ENCODE measurements around the gene CCNT2. TPM values are rescaled to one million over a fixed set of nuclear protein-coding genes. Genes with fewer than 3 reads are reported as not detected.
A peak's percentile ranks its signal among the peaks of the same experiment; 100 is the strongest.

Gene CCNT2
- total RNA-seq, result 10 to 100 TPM; 86.9 to 93.1 (median 87.8) TPM
- 79.5 TPM for total RNA-seq (2013)

GRCh38 chr2:134918526-134919340, at the start of gene CCNT2:
Gene CCNT2 (plus strand): TSS chr2:134918822. CDS start chr2:134918855, 33 bp downstream.
- no peaks in the 10 kb centered on the region for H3K27me3 ChIP-seq (ENCODE audit: control insufficient read depth, insufficient read depth, low read length)
- intact Hi-C loops (cut with micrococcal nuclease), result loop anchor here (1.0 to 2.0 kb wide), 4 partner anchors 134 to 823 kb away; partner anchors contain the start of genes RAB3GAP1 and UBXN4
- H3K4me1 ChIP-seq (ENCODE audit: control insufficient read depth, insufficient read depth, low read length), result peaks cover 22% of the 10 kb centered on the region
- no peak for TF ChIP-seq CTCF (IDR thresholded peaks at IDR 0.05)
- Mint-ChIP-seq H3K4me1 (peaks cover 46 to 56% of the 10 kb centered on the region in 2 donors), H3K27ac (peak within 1 kb of the TSS; percentile 93 to 100), H3K9me3 (peaks cover 0 to 2% of the 10 kb centered on the region in 2 donors), H3K36me3 (peaks cover 9% of the 10 kb centered on the region), H3K27me3 (ENCODE audit: low read depth in 2 of 2) (peaks cover 4 to 9% of the 10 kb centered on the region in 2 donors), H3K4me3 (peak within 1 kb of the TSS; percentile 99)
- under 1% methylated on average over 83 of the region's 83 CpGs for WGBS (ENCODE audit: insufficient coverage)
- DNase-seq (peak; percentile 99 to 100), ATAC-seq (peak; percentile 81 to 93 (median 82))
- H3K27ac ChIP-seq (ENCODE audit: low read length), result peak within 1 kb of the TSS; percentile 98
- H3K36me3 ChIP-seq (ENCODE audit: control insufficient read depth, insufficient read depth, low read length), result peaks cover 2% of the 10 kb centered on the region
- H3K4me3 ChIP-seq (ENCODE audit: low read length), result peak within 1 kb of the TSS; percentile 92
- no peaks in the 10 kb centered on the region for H3K9me3 ChIP-seq (ENCODE audit: control insufficient read depth, insufficient read depth, low read length)

GRCh38 chr2:134869946-134870736, 48.5 kb upstream of the CCNT2 start:
- no peak overlapping the region for H3K4me3 Mint-ChIP-seq
- no peaks in the 10 kb centered on the region for H3K27me3 Mint-ChIP-seq (ENCODE audit: low read depth in 2 of 2)
- no peaks in the 10 kb centered on the region for H3K9me3 ChIP-seq (ENCODE audit: control insufficient read depth, insufficient read depth, low read length)
- intact Hi-C loops (cut with micrococcal nuclease), result no loop called here
- H3K4me1 Mint-ChIP-seq, result no peaks in the 10 kb centered on the region
- H3K27ac ChIP-seq (ENCODE audit: low read length), result no peak overlapping the region
- H3K4me1 ChIP-seq (ENCODE audit: control insufficient read depth, insufficient read depth, low read length), result no peaks in the 10 kb centered on the region
- no peaks in the 10 kb centered on the region for H3K27me3 ChIP-seq (ENCODE audit: control insufficient read depth, insufficient read depth, low read length)
- no peaks in the 10 kb centered on the region for H3K36me3 ChIP-seq (ENCODE audit: control insufficient read depth, insufficient read depth, low read length)
- ATAC-seq (no peak), DNase-seq (no peak)
- H3K27ac Mint-ChIP-seq, result no peak overlapping the region
- 95% methylated on average over 8 of the region's 8 CpGs for WGBS (ENCODE audit: insufficient coverage)
- no peaks in the 10 kb centered on the region for H3K9me3 Mint-ChIP-seq
- H3K36me3 Mint-ChIP-seq, result no peaks in the 10 kb centered on the region
- H3K4me3 ChIP-seq (ENCODE audit: low read length), result no peak overlapping the region
- TF ChIP-seq CTCF (IDR thresholded peaks at IDR 0.05), result no peak

GRCh38 chr2:134873152-134873551, 45.5 kb upstream of the CCNT2 start:
- H3K4me1 ChIP-seq (ENCODE audit: control insufficient read depth, insufficient read depth, low read length), result no peaks in the 10 kb centered on the region
- no peak overlapping the region for H3K4me3 ChIP-seq (ENCODE audit: low read length)
- intact Hi-C loops (cut with micrococcal nuclease), result no loop called here
- H3K9me3 Mint-ChIP-seq, result no peaks in the 10 kb centered on the region
- no peak overlapping the region for H3K27ac Mint-ChIP-seq
- no peaks in the 10 kb centered on the region for H3K36me3 ChIP-seq (ENCODE audit: control insufficient read depth, insufficient read depth, low read length)
- no peak overlapping the region for H3K4me3 Mint-ChIP-seq
- H3K9me3 ChIP-seq (ENCODE audit: control insufficient read depth, insufficient read depth, low read length), result peaks cover 4% of the 10 kb centered on the region
- no peaks in the 10 kb centered on the region for H3K36me3 Mint-ChIP-seq
- H3K27me3 ChIP-seq (ENCODE audit: control insufficient read depth, insufficient read depth, low read length), result no peaks in the 10 kb centered on the region
- no peaks in the 10 kb centered on the region for H3K27me3 Mint-ChIP-seq (ENCODE audit: low read depth in 2 of 2)
- no peaks in the 10 kb centered on the region for H3K4me1 Mint-ChIP-seq
- H3K27ac ChIP-seq (ENCODE audit: low read length), result no peak overlapping the region
- TF ChIP-seq CTCF (IDR thresholded peaks at IDR 0.05), result no peak
- WGBS (ENCODE audit: insufficient coverage), result 100% methylated on average over 1 of the region's 2 CpGs
- ATAC-seq (no peak), DNase-seq (no peak)
